ENCODE results near the gene TYK2. TPM values are rescaled to one million over a fixed set of nuclear protein-coding genes. Genes with fewer than 3 reads are reported as not detected.

Gene TYK2
- total and polyA plus RNA-seq, 9 donors: 55.4 to 118 (median 78.9) TPM

GRCh38 chr19:10328558-10329429, 51.6 kb downstream of the TYK2 start:
- no peak overlapping the region for H3K27ac ChIP-seq
- peaks cover 5% of the 10 kb centered on the region for H3K4me1 ChIP-seq (ENCODE audit: insufficient read depth)
- DNase-seq: no peak
- WGBS, 3 donors: 91 to 92% (median 92%) methylated on average over 36 to 41 of the region's 41 CpGs
- no peak for TF ChIP-seq POLR2A (IDR thresholded peaks at IDR 0.05)
- TF ChIP-seq EP300 (IDR thresholded peaks at IDR 0.05): no peak
- TF ChIP-seq CTCF (IDR thresholded peaks at IDR 0.05): no peak
- H3K36me3 ChIP-seq: no peaks in the 10 kb centered on the region
- no peaks in the 10 kb centered on the region for H3K27me3 ChIP-seq
- intact Hi-C loops (cut with DNase I): no loop called here
- H3K9me3 ChIP-seq: no peaks in the 10 kb centered on the region
- H3K4me3 ChIP-seq: no peak overlapping the region

GRCh38 chr19:10327793-10328192, 52.6 kb downstream of the TYK2 start:
- no peak for DNase-seq
- TF ChIP-seq POLR2A (IDR thresholded peaks at IDR 0.05) (no peak), EP300 (IDR thresholded peaks at IDR 0.05) (no peak), CTCF (IDR thresholded peaks at IDR 0.05) (no peak)
- no peaks in the 10 kb centered on the region for H3K27me3 ChIP-seq
- peaks cover 4% of the 10 kb centered on the region for H3K4me1 ChIP-seq (ENCODE audit: insufficient read depth)
- no peak overlapping the region for H3K27ac ChIP-seq
- no peak overlapping the region for H3K4me3 ChIP-seq
- H3K36me3 ChIP-seq: no peaks in the 10 kb centered on the region
- WGBS, 3 donors: 85 to 89% (median 88%) methylated on average over 7 of the region's 7 CpGs
- intact Hi-C loops (cut with DNase I): no loop called here
- no peaks in the 10 kb centered on the region for H3K9me3 ChIP-seq

GRCh38 chr19:10325732-10326131, 54.6 kb downstream of the TYK2 start:
- 84 to 86% (median 84%) methylated on average over 8 of the region's 8 CpGs for WGBS, 3 donors
- Histone ChIP-seq H3K9me3 (no peaks in the 10 kb centered on the region), H3K4me1 (ENCODE audit: insufficient read depth) (no peaks in the 10 kb centered on the region), H3K4me3 (no peak overlapping the region), H3K27me3 (no peaks in the 10 kb centered on the region), H3K27ac (no peak overlapping the region), H3K36me3 (no peaks in the 10 kb centered on the region)
- TF ChIP-seq POLR2A (IDR thresholded peaks at IDR 0.05) (no peak), CTCF (IDR thresholded peaks at IDR 0.05) (no peak), EP300 (IDR thresholded peaks at IDR 0.05) (no peak)
- intact Hi-C loops (cut with DNase I): no loop called here
- DNase-seq: no peak

- Histone ChIP-seq H3K27ac (no peak overlapping the region), H3K4me3 (no peak overlapping the region), H3K27me3 (no peaks in the 10 kb centered on the region), H3K4me1 (ENCODE audit: insufficient read depth) (no peaks in the 10 kb centered on the region), H3K9me3 (no peaks in the 10 kb centered on the region), H3K36me3 (no peaks in the 10 kb centered on the region)
- intact Hi-C loops (cut with DNase I): no loop called here
- WGBS, 3 donors: 90 to 94% (median 91%) methylated on average over 17 to 19 of the region's 19 CpGs
- no peak for TF ChIP-seq CTCF (IDR thresholded peaks at IDR 0.05)
- no peak for TF ChIP-seq POLR2A (IDR thresholded peaks at IDR 0.05)
- TF ChIP-seq EP300 (IDR thresholded peaks at IDR 0.05): no peak
- no peak for DNase-seq
Observed at GRCh38 chr19:10321874-10322835, 58.2 kb downstream of the TYK2 start.

Measured in ovary (tissue), 9 donors.